Spinal cord (tissue), 10 donors: ENCODE results near the gene KIF25. TPM values are rescaled to one million over a fixed set of nuclear protein-coding genes. Genes with fewer than 3 reads are reported as not detected.
"Not testable (repeated sequence)": the region's sequence is repeated elsewhere in the genome, so short reads cannot be mapped to it uniquely, and the experiment has no call there.

Source experiments
- DNase-seq, 6 donors: peaks; one replicate each; pipeline versions ENCODE4 v3.0.0 to v3.0.0-alpha.2; 2013 to 2015; ENCODE audit warnings: low spot score in 6 of 6, low read depth in 4 of 6
- H3K27ac ChIP-seq: one replicate; pipeline ENCODE4 v1.5.1; 2013; ENCODE audit warnings: low read depth, low read length, control low read depth
- H3K27me3 ChIP-seq: one replicate; pipeline ENCODE4 v1.6.1; 2013; ENCODE audit warnings: low read length; ENCODE audit not compliant: control insufficient read depth, insufficient read depth
- H3K36me3 ChIP-seq: one replicate; pipeline ENCODE4 v1.6.1; 2013; ENCODE audit warnings: low read length; ENCODE audit not compliant: control insufficient read depth, insufficient read depth
- H3K4me1 ChIP-seq: one replicate; pipeline ENCODE4 v1.6.1; 2013; ENCODE audit warnings: low read length; ENCODE audit not compliant: control insufficient read depth, insufficient read depth
- H3K4me3 ChIP-seq: one replicate; pipeline ENCODE4 v1.5.1; 2013; ENCODE audit warnings: low read depth, low read length, control low read depth
- H3K9me3 ChIP-seq: one replicate; pipeline ENCODE4 v1.6.1; 2013; ENCODE audit warnings: low read length; ENCODE audit not compliant: control insufficient read depth, insufficient read depth
- WGBS: methylation state at CpG from one replicate; pipeline ENCODE4 v1.1.5; 2013; ENCODE audit warnings: missing lambda C conversion rate; ENCODE audit not compliant: insufficient coverage; 5-methylcytosine and 5-hydroxymethylcytosine counted together
- polyA plus RNA-seq, 2 donors: library from polyadenylated mRNA; unstranded; fragments of 120-200 nt; gene quantifications; one replicate each; pipeline ENCODE4 v1.2.1, GENCODE V29; 2013; ENCODE audit not compliant: insufficient read length in 2 of 2
- total RNA-seq, 2 donors: library from RNA; depleted of rRNA in 1 of 2; stranded (reverse); fragments of 120-200 nt in 1 of 2; fragments of >200 nt in 1 of 2; gene quantifications; one replicate each; pipeline versions ENCODE4 v1.2.3 to v1.2.4, GENCODE V29; 2013 to 2014
- donor health status: healthy.

The KIF25 gene
- total and polyA plus RNA-seq, 4 donors: 1.2 to 3.0 (median 2.2) TPM; not detected in 1

GRCh38 chr6:168001514-168001913, 4.0 kb downstream of the KIF25 start:
- not testable (repeated sequence) for H3K36me3 ChIP-seq, H3K9me3 ChIP-seq

DNA sequence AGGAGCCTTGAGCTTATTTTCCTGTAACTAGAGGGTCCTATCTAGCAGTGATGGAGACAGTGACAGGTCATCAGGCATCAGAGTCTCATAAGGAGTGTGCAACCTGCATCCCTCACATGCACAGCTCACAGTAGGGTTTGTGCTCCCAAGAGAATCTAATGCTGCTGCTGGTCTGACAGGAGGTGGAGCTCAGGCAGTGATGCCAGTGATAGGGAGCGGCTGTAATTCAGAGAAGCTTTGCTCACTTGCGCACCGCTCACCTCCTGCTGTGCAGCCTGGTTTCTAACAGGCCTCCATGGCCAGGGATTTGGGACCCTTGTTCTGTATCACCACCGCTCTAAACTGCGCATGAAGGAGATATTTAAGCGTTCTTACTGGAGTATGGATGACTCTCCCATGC, 5.3 kb downstream of the KIF25 start:
- H3K27ac ChIP-seq: no peak overlapping the region

More at GRCh38 chr6:168001514-168001913, 4.0 kb downstream of the KIF25 start:
- not testable (repeated sequence) for H3K4me1 ChIP-seq, DNase-seq, H3K27ac ChIP-seq, H3K4me3 ChIP-seq, H3K27me3 ChIP-seq
- 95% methylated on average over 8 of the region's 21 CpGs for WGBS

GRCh38 chr6:168004023-168004422, 6.6 kb downstream of the KIF25 start:
- no peaks in the 10 kb centered on the region for H3K9me3 ChIP-seq
- no peak for DNase-seq
- no peak overlapping the region for H3K27ac ChIP-seq
- no peaks in the 10 kb centered on the region for H3K36me3 ChIP-seq
- no peaks in the 10 kb centered on the region for H3K4me1 ChIP-seq
- H3K4me3 ChIP-seq: no peak overlapping the region
- 75% methylated on average over 2 of the region's 7 CpGs for WGBS
- no peaks in the 10 kb centered on the region for H3K27me3 ChIP-seq

More for the DNA sequence above, 5.3 kb downstream of the KIF25 start:
- no peak overlapping the region for H3K4me3 ChIP-seq
- no peaks in the 10 kb centered on the region for H3K36me3 ChIP-seq
- 89% methylated on average over 6 of the region's 6 CpGs for WGBS
- H3K9me3 ChIP-seq: no peaks in the 10 kb centered on the region
- no peak for DNase-seq
- no peaks in the 10 kb centered on the region for H3K27me3 ChIP-seq
- H3K4me1 ChIP-seq: no peaks in the 10 kb centered on the region

GRCh38 chr6:168004945-168005344, 7.5 kb downstream of the KIF25 start:
- Histone ChIP-seq H3K27ac (no peak overlapping the region), H3K4me3 (no peak overlapping the region), H3K27me3 (no peaks in the 10 kb centered on the region), H3K4me1 (no peaks in the 10 kb centered on the region), H3K9me3 (no peaks in the 10 kb centered on the region), H3K36me3 (no peaks in the 10 kb centered on the region)
- DNase-seq: no peak
- WGBS: 99% methylated on average over 9 of the region's 11 CpGs

- WGBS: 96% methylated on average over 2 of the region's 6 CpGs
- Histone ChIP-seq H3K27ac (no peak overlapping the region), H3K4me3 (no peak overlapping the region), H3K36me3 (no peaks in the 10 kb centered on the region), H3K27me3 (no peaks in the 10 kb centered on the region), H3K4me1 (no peaks in the 10 kb centered on the region), H3K9me3 (no peaks in the 10 kb centered on the region)
- no peak for DNase-seq
These were observed 8.3 kb downstream of the KIF25 start for GRCh38 chr6:168005796-168006195.

GRCh38 chr6:168007592-168008338, 10.3 kb downstream of the KIF25 start:
- DNase-seq: no peak
- 93% methylated on average over 2 of the region's 3 CpGs for WGBS
- H3K4me3 ChIP-seq: no peak overlapping the region
- H3K4me1 ChIP-seq: no peaks in the 10 kb centered on the region
- no peak overlapping the region for H3K27ac ChIP-seq
- no peaks in the 10 kb centered on the region for H3K36me3 ChIP-seq
- no peaks in the 10 kb centered on the region for H3K27me3 ChIP-seq
- peaks cover 11% of the 10 kb centered on the region for H3K9me3 ChIP-seq

- WGBS: 100% methylated on average over 1 of the region's 3 CpGs
- Histone ChIP-seq H3K4me3 (no peak overlapping the region), H3K36me3 (no peaks in the 10 kb centered on the region), H3K27me3 (no peaks in the 10 kb centered on the region), H3K9me3 (peaks cover 11% of the 10 kb centered on the region), H3K4me1 (no peaks in the 10 kb centered on the region), H3K27ac (no peak overlapping the region)
- DNase-seq: no peak
These were observed 11.9 kb downstream of the KIF25 start for GRCh38 chr6:168009331-168009730.

DNA sequence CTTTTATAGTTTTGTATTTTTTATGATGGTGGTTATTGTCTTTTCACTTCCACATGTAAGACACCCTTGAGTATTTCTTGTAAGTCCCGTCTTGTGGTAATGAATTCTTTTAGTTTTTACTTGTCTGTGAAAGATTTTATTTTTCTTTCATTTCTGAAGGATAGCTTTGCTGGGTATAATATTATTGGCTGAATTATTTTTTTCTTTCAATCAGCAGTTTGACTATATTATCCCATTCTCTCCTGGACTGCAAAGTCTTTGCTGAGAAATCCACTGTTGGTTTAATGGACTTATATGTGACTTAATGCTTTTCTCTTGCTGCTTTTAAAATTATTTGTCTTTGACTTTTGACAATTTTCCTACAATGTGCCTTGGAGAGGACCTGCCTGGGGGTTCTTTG, 13.8 kb downstream of the KIF25 start:
- H3K9me3 ChIP-seq: peaks cover 11% of the 10 kb centered on the region
- H3K36me3 ChIP-seq: no peaks in the 10 kb centered on the region
- no peak overlapping the region for H3K27ac ChIP-seq
- peaks cover 4% of the 10 kb centered on the region for H3K4me1 ChIP-seq
- WGBS: no CpG with 5 or more reads among the region's 1 CpG
- H3K27me3 ChIP-seq: no peaks in the 10 kb centered on the region
- DNase-seq: no peak
- H3K4me3 ChIP-seq: no peak overlapping the region

DNA sequence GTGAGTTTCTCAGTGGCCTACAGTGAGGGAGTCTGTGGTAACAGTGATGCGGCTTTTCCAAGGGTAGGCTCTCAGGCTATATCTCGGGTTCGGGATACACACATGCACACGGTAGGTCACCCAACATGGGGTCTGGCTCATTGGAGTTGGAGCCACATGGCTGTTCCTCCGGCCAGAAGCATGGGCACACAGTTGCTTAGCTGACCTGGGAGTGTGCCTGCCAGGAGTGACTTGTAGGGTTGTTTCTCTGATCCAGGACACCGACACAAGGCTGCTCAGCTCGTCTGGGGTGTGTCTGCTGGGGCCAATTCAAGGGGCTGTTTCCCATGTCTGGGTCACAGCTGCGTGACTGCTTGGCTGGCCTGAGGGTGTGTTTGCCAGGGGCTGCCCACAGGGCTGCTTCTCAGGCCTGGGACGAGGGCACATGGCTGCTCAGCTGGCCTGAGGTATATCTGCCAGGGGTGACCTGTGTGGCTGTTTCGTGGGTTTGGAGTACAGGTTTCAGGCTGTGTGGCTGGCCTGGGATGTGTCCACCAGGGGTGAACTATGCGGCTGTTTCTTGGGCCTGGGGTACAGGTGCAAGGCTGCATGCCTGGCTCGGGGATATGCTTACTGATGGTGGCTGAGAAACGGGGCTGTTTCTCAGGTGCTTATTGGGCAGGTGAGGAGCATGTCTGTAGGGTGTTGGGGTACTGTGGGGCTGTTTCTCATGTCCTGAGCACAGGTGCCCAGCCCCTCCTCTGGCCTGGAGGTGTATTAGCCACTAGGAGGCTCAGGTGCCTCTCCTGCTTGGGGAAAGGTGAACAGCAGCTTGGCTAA, 15.2 kb downstream of the KIF25 start:
- no peak overlapping the region for H3K27ac ChIP-seq
- peaks cover 11% of the 10 kb centered on the region for H3K9me3 ChIP-seq
- DNase-seq: no peak
- H3K4me1 ChIP-seq: peaks cover 9% of the 10 kb centered on the region
- H3K36me3 ChIP-seq: no peaks in the 10 kb centered on the region
- H3K4me3 ChIP-seq: no peak overlapping the region
- no peaks in the 10 kb centered on the region for H3K27me3 ChIP-seq
- 95% methylated on average over 13 of the region's 13 CpGs for WGBS
